Stimulated activated CD8-positive, alpha-beta memory T cell treated with anti-CD3 and anti-CD28 coated beads, Interleukin-7, amount 100 ng/mL, for 24 hours (primary cell): ENCODE measurements around the gene MARCKSL1.
"Not testable (repeated sequence)": the region's sequence is repeated elsewhere in the genome, so short reads cannot be mapped to it uniquely, and the experiment has no call there.

ENCODE experiments used
- DNase-seq: peaks from one replicate; pipeline ENCODE4 v3.0.0-alpha.2; 2020; ENCODE audit warnings: low read depth

The MARCKSL1 gene, protein sequence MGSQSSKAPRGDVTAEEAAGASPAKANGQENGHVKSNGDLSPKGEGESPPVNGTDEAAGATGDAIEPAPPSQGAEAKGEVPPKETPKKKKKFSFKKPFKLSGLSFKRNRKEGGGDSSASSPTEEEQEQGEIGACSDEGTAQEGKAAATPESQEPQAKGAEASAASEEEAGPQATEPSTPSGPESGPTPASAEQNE

GRCh38 chr1:32335790-32336590, at the start of gene MARCKSL1:
Gene MARCKSL1 (minus strand): TSS chr1:32336233. CDS start chr1:32336033, 200 bp downstream.
- DNase-seq: peak; percentile 56

DNA sequence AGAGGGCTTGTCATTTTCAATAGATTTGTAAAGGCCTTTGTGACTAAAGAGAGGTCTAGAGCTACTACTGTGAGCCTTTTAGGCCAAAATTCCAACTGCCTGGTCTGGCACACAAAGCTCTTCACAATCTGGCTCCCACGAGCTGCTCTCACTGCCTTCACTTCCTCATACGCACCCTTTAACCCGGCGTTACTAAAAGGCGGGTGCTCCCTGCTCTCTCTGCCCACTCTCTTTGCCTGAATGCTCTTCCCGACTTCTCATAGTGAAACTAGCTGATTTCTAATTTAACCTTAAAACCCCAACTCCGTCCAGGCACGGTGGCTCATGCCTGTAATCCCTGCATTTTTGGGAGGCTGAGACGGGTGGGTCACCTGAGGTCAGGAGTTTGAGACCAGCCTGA, 44.0 kb upstream of the MARCKSL1 start:
- no peak for DNase-seq

- no peak for DNase-seq
Measured at GRCh38 chr1:32377541-32378220, 41.6 kb upstream of the MARCKSL1 start.

GRCh38 chr1:32376199-32376598, 40.2 kb upstream of the MARCKSL1 start:
- no peak for DNase-seq

- no peak for DNase-seq
Measured at GRCh38 chr1:32373996-32374592, 38.1 kb upstream of the MARCKSL1 start.

GRCh38 chr1:32372149-32372756, 36.2 kb upstream of the MARCKSL1 start:
- DNase-seq: no peak

- DNase-seq: no peak
Measured at GRCh38 chr1:32367912-32368635, 32.0 kb upstream of the MARCKSL1 start.

- DNase-seq: no peak
Measured at GRCh38 chr1:32365445-32365844, 29.4 kb upstream of the MARCKSL1 start.

DNA sequence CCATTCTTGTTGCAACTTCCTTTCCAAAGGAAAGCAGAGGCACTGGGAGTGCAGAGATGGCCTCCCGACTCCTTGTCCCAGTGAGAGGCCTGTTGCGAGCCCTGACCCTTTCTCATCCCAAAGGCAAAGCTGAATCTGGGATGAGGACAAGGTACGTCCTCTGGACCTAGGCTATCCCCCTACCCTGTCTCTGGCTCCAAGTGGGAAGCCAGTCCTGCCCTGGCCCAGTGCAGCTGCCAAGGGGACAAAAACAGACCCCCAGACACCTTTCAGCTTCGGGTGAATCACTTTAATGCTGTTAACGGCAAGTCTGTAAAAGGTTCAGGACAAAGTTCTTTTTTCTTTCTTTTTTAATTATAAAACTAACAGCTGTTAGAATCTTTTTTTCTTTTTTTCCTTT, 28.8 kb upstream of the MARCKSL1 start:
- DNase-seq: no peak

DNA sequence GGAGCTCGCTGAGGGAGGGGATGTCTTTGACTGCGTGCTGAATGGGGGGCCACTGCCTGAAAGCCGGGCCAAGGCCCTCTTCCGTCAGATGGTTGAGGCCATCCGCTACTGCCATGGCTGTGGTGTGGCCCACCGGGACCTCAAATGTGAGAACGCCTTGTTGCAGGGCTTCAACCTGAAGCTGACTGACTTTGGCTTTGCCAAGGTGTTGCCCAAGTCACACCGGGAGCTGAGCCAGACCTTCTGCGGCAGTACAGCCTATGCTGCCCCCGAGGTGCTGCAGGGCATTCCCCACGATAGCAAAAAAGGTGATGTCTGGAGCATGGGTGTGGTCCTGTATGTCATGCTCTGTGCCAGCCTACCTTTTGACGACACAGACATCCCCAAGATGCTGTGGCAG, 27.7 kb upstream of the MARCKSL1 start:
- no peak for DNase-seq

GRCh38 chr1:32362474-32363313, 26.7 kb upstream of the MARCKSL1 start, which contains the start of the genes FAM229A and TSSK3:
Gene FAM229A (minus strand): TSS chr1:32362485. CDS start chr1:32362091, 394 bp downstream.
Gene TSSK3 (plus strand): TSS chr1:32362539. CDS start chr1:32362702, 163 bp downstream.
- no peak for DNase-seq

- no peak for DNase-seq
Measured at GRCh38 chr1:32361674-32362473, 25.8 kb upstream of the MARCKSL1 start.

- DNase-seq: no peak
Measured at GRCh38 chr1:32361308-32361673, 25.3 kb upstream of the MARCKSL1 start.

GRCh38 chr1:32358435-32358834, 22.4 kb upstream of the MARCKSL1 start:
- DNase-seq: no peak

- no peak for DNase-seq
Measured at GRCh38 chr1:32357614-32358013, 21.6 kb upstream of the MARCKSL1 start.

DNA sequence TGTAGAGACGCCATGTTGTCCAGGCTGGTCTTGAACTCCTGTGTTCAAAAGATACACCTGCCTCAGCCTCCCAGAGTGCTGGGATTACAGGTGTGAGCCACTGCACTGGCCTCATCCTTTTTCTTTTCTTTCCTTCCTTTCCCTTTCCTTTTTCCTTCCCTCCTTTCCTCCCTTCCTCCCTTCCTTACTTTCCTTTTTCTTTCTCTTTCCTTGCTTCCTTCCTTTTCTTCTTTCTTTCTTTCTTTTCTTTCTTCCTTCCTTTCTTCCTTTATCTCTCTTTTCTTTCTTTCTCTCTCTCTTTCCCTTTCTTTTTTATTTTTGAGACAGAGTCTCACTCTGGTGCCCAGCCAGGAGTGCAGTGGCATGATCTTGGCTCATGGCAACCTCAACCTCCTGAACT, 20.4 kb upstream of the MARCKSL1 start:
- DNase-seq: no peak

- not testable (repeated sequence) for DNase-seq
Measured at GRCh38 chr1:32355778-32356177, 19.7 kb upstream of the MARCKSL1 start.

DNA sequence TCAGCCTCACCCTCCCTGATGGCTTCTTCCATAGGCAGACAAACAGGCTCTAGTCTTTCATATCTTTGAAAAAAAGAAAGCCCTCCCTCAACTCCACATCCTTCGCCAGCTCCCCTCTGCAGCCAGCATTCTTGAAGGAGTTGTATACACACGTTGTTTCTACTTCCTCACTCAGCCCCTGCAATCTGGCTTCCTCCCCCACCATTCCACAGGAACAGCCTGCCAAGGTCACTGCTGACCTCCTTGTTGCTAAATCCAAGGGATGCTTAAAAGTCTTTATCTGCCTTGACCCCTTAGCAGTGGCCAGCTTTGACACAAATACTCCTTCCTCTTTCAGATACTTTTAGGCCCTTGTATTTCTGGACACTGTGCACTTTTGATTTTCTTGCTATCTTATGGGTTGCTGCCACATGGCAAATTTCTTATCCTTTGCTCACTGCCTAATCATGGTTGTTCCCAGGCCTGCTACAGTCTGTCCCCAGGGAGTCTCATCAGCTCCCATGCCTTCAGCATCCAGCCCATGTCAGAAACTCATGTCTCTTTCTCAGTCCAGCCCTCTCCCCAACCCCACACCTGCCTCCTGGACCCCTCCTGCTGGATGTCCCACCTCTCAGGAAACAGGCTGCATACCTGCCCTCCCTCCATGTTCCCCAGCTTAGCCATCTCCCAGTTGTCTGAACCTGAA, 18.0 kb upstream of the MARCKSL1 start:
- DNase-seq: no peak

DNA sequence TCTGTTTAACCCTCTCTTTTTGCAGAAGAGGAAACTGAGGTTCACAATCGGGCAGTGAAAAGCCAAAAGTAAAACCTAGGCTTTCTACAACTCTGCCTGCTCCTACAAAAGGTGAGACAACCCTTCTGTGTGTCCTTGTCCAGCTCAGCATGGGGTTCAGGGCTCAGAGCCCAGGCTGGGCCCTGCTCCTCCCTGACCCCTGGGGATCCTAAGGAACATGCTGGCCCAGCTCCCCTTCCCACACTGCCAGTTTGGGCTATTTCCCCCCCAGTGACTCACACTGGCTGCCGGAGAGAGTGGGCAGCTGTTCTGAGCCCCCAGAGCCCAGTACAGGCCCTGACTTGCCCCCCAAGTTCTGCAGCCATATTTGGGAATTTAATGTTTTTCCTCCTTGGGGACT, 17.4 kb upstream of the MARCKSL1 start:
- no peak for DNase-seq
